ENCODE results near the gene UBR4. TPM values are rescaled to one million over a fixed set of nuclear protein-coding genes. Genes with fewer than 3 reads are reported as not detected.
A peak's percentile ranks its signal among the peaks of the same experiment; 100 is the strongest.
"Not testable (repeated sequence)": the region's sequence is repeated elsewhere in the genome, so short reads cannot be mapped to it uniquely, and the experiment has no call there.

Gene UBR4
- polyA plus RNA-seq (ENCODE audit: insufficient read length in 10 of 10) = 10 to 100 TPM; 64.0 to 86.1 (median 77.4) TPM
- long read RNA-seq, donor 1, partial matches to known transcripts = 0 of 1 reads
- long read RNA-seq, donor 1, other reads (novel, unspliced or antisense) = 0 of 1 reads
- long read RNA-seq, donor 2, partial matches to known transcripts = 0 of 1 reads
- long read RNA-seq, donor 2, other reads (novel, unspliced or antisense) = 0 of 1 reads
- long read RNA-seq, donor 3 = 0 reads
- long read RNA-seq, donor 4, partial matches to known transcripts = 0 of 1 reads
- long read RNA-seq, donor 4, other reads (novel, unspliced or antisense) = 0 of 1 reads
- long read RNA-seq, donor 5, partial matches to known transcripts = 0 of 4 reads
- long read RNA-seq, donor 5, other reads (novel, unspliced or antisense) = 0 of 4 reads
- long read RNA-seq, donor 6, partial matches to known transcripts = 0 of 1 reads
- long read RNA-seq, donor 6, other reads (novel, unspliced or antisense) = 0 of 1 reads
- long read RNA-seq, donor 7, partial matches to known transcripts = 5 of 6 reads
- long read RNA-seq, donor 7, other reads (novel, unspliced or antisense) = 0 of 6 reads
- long read RNA-seq, donor 8, partial matches to known transcripts = 0 of 3 reads
- long read RNA-seq, donor 8, other reads (novel, unspliced or antisense) = 0 of 3 reads
- long read RNA-seq, donor 9 = 0 reads

GRCh38 chr1:19209990-19210771 lies at the start of gene UBR4:
TSS of gene UBR4 (minus strand) at chr1:19210266. CDS start at chr1:19210248, 18 bp downstream.
- DNase-seq = peak; percentile 92 to 98 (median 97)

GRCh38 chr1:19258353-19258752 lies 48.3 kb upstream of the UBR4 start:
- DNase-seq = no peak

- DNase-seq = no peak
Measured at GRCh38 chr1:19257178-19257914, 47.3 kb upstream of the UBR4 start.

- not testable (repeated sequence) for DNase-seq
Measured at GRCh38 chr1:19256301-19256700, 46.2 kb upstream of the UBR4 start.

GRCh38 chr1:19255288-19255687 lies 45.2 kb upstream of the UBR4 start:
- DNase-seq = no peak

GRCh38 chr1:19254416-19254815 lies 44.4 kb upstream of the UBR4 start:
- no peak for DNase-seq

GRCh38 chr1:19251305-19252196 lies 41.5 kb upstream of the UBR4 start, which contains the start of the genes EMC1 and MRTO4:
TSS of gene EMC1 (minus strand) at chr1:19251524. CDS start at chr1:19251509, 15 bp downstream.
TSS of gene MRTO4 (plus strand) at chr1:19251805. CDS start at chr1:19251836, 31 bp downstream.
- peak; percentile 84 to 98 (median 93) for DNase-seq

- no peak for DNase-seq
Measured at GRCh38 chr1:19250629-19251304, 40.7 kb upstream of the UBR4 start.

GRCh38 chr1:19240673-19241538 lies 30.8 kb upstream of the UBR4 start:
- DNase-seq = peak; percentile 17 to 61 (median 37)

- no peak for DNase-seq
Measured at GRCh38 chr1:19239876-19240275, 29.8 kb upstream of the UBR4 start.

- DNase-seq = no peak
Measured at GRCh38 chr1:19234224-19234623, 24.2 kb upstream of the UBR4 start.

GRCh38 chr1:19232524-19232846 lies 22.4 kb upstream of the UBR4 start:
- DNase-seq = no peak

- not testable (repeated sequence) for DNase-seq
Measured at GRCh38 chr1:19231736-19232523, 21.9 kb upstream of the UBR4 start.

GRCh38 chr1:19229828-19230325 lies 19.8 kb upstream of the UBR4 start:
- DNase-seq = no peak

- no peak for DNase-seq
Measured at GRCh38 chr1:19229229-19229628, 19.2 kb upstream of the UBR4 start.

- no peak for DNase-seq
Measured at GRCh38 chr1:19222979-19223824, 13.1 kb upstream of the UBR4 start.

- DNase-seq = no peak
Measured at GRCh38 chr1:19222573-19222972, 12.5 kb upstream of the UBR4 start.

Measured in muscle of back (tissue), 13 donors.